HG02642 (cell line): ENCODE results near the gene ZNF282.

ENCODE experiments used
- ATAC-seq: cut with Tn5 transposase; IDR thresholded peaks from one replicate; pipeline ENCODE4 v1.9.1; 2021; ENCODE audit warnings: mild to moderate bottlenecking; ENCODE audit not compliant: unreplicated experiment, poor library complexity

Gene ZNF282

GRCh38 chr7:149195180-149196150, at the start of gene ZNF282:
Gene ZNF282 (plus strand): TSS chr7:149195546. CDS start chr7:149195590, 44 bp downstream.
- peak; percentile 92 for ATAC-seq

DNA sequence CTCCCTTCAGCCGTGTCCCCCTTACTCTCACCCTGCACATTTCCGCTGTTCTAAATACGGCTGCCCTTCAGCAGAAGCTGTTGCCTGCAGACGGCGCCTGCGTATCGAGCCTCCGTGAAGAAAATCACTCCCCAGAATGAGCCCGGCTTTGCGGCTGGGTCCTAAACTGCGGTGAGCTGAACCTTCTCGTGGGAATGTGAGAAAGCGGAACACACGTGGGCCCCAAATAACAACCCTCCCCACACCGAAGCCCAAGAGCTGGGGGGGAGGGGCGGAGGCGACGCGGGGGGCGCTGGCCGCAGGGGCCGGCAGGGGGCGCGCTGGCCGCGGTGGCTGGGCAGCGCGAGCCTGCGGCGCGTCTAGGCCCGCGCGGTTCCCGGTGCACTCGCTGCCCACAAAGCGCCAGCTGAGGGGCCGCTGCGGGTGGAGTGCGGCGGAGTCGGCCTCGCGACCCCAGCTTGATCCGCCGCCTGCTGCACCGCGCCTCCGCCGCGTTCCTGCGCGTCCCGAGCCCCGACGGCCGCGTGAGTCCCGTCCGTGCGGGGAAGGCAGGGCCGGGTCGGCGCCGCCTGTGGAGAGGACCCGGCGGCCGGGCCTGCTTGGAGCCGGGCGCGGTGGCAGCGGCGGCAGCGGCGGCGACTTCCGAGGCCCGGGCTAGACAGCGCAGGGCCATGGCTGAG, 48.1 kb upstream of the ZNF282 start, which contains the start of gene ZNF398:
Gene ZNF398, plus strand, starts transcription at position 382 of the 680 bp plus-strand sequence. Its CDS starts 290 bp downstream, at position 672.
- peak; percentile 80 for ATAC-seq

- peak; percentile 34 for ATAC-seq
Measured at GRCh38 chr7:149147752-149148653, 47.3 kb upstream of the ZNF282 start.

DNA sequence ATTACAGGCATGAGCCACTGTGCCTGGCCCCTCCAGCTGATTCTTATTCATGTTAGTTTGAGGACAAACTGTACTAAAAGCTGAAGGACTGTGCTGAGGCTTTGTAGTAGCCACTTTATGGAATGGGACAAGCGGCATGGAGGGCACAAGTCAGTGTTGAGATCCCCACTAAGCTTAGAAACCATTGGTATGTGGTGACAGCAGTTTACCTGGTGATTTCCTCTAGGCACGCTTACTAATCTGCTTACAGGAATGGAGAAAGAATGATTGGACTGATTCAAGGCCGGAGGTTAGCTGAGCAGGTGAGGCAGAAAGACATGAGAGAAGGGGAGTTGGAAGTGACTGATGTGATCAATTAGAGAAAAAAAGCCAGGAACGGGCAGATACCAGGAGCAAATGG, 44.4 kb upstream of the ZNF282 start:
- ATAC-seq: no peak

DNA sequence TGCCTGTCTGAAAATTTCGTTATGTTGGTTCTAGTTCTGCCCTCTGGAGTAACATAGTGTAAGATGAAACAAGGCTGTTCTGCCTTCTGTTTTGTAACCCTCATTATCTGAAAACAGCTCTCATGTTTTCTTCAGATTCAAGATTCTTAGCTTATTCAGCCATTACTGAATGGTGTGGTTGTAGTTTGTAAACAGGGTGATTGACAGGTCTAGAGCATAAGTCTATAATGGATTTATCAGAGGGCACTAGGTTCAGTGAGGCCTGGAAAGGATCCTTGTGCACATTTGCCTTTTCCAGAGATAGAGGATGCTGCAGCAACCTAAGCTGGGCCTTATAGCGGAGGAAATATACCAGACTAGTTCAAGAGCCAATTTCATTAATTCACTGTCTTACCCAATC, 42.0 kb upstream of the ZNF282 start:
- ATAC-seq: no peak

DNA sequence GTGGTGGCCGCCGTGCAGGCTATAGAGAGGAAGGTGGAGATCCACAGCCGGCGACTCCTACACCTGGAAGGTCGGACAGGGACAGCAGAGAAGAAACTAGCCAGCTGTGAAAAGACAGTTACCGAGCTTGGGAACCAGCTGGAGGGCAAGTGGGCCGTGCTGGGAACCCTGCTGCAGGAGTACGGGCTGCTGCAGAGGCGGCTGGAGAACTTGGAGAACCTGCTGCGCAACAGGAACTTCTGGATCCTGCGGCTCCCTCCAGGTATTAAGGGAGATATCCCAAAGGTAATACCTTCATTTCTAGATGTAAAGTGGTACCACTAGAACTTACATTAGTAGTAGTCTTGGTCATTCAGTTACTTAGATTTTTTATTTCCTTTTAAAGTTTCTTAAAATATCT, 41.3 kb upstream of the ZNF282 start:
- no peak for ATAC-seq

GRCh38 chr7:149156898-149157297, 38.4 kb upstream of the ZNF282 start:
- ATAC-seq: no peak

DNA sequence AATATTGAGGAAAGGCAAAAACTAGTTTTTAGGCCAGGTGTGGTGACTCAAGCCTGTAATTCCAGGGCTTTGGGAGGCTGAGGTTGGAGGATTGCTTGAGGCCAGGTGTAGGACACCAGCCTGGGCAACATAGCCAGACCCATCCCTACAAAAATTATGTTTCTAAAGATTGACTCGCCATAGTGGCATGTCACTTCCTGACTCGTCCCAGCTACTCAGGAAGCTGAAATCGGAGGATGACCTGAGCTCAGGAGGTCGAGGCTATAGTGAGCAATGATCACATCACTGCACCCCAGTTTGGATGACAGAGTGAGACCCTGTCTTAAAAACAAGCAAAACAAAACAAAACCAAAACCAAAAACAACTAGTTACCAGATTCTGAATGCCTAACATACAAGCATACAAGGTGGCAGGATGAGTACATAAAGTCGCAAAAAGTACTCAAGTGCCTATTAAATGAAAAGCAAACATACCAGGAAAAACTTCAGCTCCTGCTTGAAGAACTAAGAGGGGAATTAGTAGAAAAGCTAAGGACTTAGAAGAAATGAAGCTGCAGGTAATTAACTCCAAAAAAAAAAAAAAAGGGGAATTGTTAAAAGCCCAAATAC, 34.0 kb upstream of the ZNF282 start:
- ATAC-seq: no peak

- ATAC-seq: no peak
Measured at GRCh38 chr7:149166142-149166541, 29.2 kb upstream of the ZNF282 start.

- ATAC-seq: no peak
Measured at GRCh38 chr7:149166630-149167352, 28.6 kb upstream of the ZNF282 start.

- ATAC-seq: no peak
Measured at GRCh38 chr7:149171892-149172533, 23.3 kb upstream of the ZNF282 start.

DNA sequence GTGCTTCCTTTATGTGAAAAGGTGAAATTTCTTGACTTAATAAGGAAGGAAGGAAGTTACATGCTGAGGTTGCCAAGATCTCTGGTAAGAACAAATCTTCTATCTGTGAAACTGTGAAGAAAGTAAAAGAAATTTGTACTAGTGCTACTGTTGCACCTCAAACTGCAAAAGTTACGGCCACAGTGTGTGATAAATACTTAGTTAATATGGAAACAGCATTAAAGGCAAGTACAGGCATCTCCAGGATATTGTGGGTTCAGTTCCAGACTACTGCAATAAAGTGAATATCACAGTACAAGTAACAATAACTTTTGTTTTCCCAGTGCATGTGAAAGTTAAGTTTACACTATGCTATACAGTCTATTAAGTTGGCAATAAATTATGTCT, 22.8 kb upstream of the ZNF282 start:
- no peak for ATAC-seq

DNA sequence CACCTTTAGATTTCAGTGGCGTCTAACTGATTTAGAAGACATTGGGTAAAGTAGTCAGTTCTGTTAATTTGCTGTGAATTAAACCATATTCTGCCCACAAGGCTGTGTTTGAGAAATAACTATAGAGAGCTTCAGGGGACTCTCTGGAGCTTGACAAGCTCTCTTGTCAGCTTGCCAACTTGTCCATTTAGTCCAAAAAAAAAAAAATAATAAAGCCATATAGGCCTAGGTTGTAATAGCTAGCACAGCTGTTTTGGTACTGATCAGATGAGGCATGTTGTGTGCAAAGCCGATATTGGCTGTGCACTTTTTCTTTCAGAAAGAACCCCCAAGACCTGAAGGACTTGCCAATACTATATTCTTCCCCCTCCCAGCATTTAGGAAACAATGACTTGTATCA, 20.2 kb upstream of the ZNF282 start:
- ATAC-seq: no peak

GRCh38 chr7:149179241-149179640, 16.1 kb upstream of the ZNF282 start:
- ATAC-seq: no peak

- ATAC-seq: no peak
Measured at GRCh38 chr7:149180722-149181449, 14.5 kb upstream of the ZNF282 start.

- ATAC-seq: no peak
Measured at GRCh38 chr7:149181450-149181790, 13.9 kb upstream of the ZNF282 start.

DNA sequence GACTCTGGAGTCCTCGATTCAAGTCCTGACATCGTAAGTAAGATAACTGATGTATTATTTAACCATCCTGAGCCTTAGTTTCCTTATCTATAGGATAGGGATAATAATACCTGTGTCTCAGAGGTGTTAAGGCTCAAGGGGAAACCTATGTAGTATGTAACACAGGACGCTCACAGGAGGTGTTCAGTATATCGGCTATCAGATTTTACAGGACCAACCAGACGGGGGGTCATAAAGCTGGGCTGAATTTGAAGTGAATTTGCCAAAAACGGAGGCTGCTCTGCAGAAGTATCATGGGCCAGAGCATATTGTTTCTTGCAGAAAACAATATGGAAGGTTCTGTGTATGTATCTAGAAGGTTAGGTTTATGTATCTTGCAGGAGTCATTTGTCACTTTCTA, 11.1 kb upstream of the ZNF282 start:
- no peak for ATAC-seq

GRCh38 chr7:149188213-149188612, 7.1 kb upstream of the ZNF282 start:
- ATAC-seq: no peak
